ENCODE measurements around the gene SLC30A1. TPM values are rescaled to one million over a fixed set of nuclear protein-coding genes. Genes with fewer than 3 reads are reported as not detected.
A peak's percentile ranks its signal among the peaks of the same experiment; 100 is the strongest.

Gene SLC30A1
- total and polyA plus RNA-seq, 9 donors: 7.4 to 23.4 (median 18.9) TPM

DNA sequence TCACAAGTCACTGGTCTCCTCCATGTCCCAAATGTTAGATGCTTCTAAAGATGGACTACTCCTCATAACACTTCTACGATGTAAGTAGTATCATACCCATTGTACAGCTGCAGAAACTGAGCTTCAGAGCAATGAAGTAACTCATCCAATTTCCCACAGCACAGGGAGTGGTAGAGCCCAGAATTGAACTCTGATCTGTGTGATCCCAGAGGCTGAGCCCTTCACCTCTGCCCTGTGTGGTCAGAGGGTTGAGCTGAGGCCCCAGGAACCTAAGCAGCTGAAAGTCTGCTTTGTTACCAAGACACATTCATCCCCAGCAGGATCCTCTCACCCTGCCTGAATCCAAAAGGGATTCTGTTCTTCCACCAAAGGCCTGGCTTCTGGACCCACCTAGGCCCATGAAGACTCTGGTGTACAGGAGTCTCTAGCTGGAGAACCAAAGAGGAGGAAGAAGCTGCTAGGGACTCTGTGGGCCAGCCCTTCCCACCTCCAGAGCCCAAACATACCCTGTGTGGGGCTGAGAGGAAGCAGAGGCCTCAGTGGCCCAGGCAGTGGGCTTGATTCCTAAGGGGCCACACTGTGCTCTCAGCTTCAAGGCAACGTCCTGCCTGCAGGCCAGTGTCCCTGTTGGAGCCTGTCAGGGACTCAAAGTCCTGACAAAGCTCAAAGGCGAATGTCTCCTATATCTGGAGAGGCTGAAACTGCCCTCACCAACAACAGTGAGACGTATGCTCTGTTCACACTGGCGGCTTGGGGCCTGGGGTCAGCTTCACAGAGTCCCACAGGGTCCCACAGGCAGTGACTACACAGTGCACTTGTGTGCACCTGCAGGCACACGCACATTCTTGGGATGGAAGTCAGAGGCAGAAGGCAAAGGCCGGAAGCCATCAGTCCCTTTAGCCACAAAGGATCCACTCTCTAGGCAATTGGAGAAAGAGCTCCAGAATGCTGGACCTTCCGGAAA, 40.4 kb upstream of the SLC30A1 start:
- Histone ChIP-seq H3K4me1 (ENCODE audit: insufficient read depth) (peaks cover 2% of the 10 kb centered on the region), H3K36me3 (no peaks in the 10 kb centered on the region), H3K27ac (no peak overlapping the region), H3K27me3 (no peaks in the 10 kb centered on the region), H3K4me3 (no peak overlapping the region), H3K9me3 (no peaks in the 10 kb centered on the region)
- WGBS, 3 donors: 78 to 82% (median 78%) methylated on average over 8 of the region's 8 CpGs
- TF ChIP-seq EP300 (IDR thresholded peaks at IDR 0.05): no peak
- TF ChIP-seq POLR2A (IDR thresholded peaks at IDR 0.05): no peak
- TF ChIP-seq, protein P1, sequence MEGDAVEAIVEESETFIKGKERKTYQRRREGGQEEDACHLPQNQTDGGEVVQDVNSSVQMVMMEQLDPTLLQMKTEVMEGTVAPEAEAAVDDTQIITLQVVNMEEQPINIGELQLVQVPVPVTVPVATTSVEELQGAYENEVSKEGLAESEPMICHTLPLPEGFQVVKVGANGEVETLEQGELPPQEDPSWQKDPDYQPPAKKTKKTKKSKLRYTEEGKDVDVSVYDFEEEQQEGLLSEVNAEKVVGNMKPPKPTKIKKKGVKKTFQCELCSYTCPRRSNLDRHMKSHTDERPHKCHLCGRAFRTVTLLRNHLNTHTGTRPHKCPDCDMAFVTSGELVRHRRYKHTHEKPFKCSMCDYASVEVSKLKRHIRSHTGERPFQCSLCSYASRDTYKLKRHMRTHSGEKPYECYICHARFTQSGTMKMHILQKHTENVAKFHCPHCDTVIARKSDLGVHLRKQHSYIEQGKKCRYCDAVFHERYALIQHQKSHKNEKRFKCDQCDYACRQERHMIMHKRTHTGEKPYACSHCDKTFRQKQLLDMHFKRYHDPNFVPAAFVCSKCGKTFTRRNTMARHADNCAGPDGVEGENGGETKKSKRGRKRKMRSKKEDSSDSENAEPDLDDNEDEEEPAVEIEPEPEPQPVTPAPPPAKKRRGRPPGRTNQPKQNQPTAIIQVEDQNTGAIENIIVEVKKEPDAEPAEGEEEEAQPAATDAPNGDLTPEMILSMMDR (IDR thresholded peaks at IDR 0.05): no peak
- intact Hi-C loops (cut with DNase I): no loop called here
- DNase-seq: no peak

DNA sequence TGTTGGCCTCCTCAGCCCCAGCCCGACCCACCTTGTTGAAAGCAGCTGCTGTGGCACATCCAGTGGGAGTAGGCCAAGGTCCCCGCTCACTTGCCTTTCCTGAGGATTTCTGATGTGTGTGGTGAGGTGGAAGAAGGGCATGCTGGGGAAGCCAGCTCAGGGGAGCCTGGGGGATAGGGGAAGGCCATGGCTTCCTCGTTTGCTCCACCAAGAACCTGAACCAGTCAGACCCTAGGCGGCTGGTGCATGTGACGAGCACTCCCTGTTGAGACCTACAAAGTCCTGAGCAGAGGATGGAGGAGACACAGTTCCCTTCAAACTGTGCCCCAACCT, 38.0 kb upstream of the SLC30A1 start:
- Histone ChIP-seq H3K27ac (peak overlapping the region in 1 of 2 donors; percentile 41), H3K4me3 (no peak overlapping the region), H3K27me3 (no peaks in the 10 kb centered on the region), H3K36me3 (no peaks in the 10 kb centered on the region), H3K9me3 (no peaks in the 10 kb centered on the region), H3K4me1 (ENCODE audit: insufficient read depth) (peaks cover 2% of the 10 kb centered on the region)
- DNase-seq: no peak
- TF ChIP-seq, protein P1 (IDR thresholded peaks at IDR 0.05): no peak
- TF ChIP-seq POLR2A (IDR thresholded peaks at IDR 0.05): no peak
- no peak for TF ChIP-seq EP300 (IDR thresholded peaks at IDR 0.05)
- 88 to 92% (median 92%) methylated on average over 5 of the region's 5 CpGs for WGBS, 3 donors
- intact Hi-C loops (cut with DNase I): no loop called here

DNA sequence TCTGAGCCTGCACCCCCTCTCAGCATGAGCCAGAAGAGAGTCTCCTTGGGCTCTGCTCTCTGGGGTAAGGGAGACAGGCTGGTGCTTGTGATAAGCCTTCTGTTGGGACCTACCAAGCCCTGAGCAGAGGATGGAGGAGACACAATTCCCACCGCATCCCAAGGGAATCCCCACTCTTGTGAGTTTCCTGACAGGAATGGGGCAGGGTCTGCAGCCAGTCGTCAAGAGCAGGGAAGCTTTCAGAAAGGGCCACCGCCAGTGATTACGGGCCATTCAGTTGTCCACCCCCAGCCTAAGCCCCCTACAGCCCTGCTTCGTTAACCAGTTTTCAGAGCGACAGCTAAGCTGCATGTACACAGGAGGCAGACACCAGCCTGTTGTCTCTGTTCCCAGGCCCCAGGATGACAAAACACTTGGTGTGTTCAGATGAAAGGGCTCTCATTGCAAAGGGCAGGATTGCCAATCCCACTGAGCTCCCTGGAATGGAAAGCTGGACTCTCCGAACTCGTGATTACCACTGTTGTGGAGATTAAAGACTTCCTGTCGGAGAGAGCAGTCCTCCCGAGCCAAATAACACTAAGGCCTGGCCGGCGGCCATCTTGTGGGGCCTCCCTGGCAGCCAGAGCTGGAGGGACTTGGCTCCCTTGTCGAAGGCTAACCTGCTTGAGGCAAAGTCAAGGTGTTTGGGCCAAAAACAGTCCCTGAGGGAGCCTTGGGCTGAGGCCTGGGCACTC, 37.4 kb upstream of the SLC30A1 start:
- intact Hi-C loops (cut with DNase I): no loop called here
- Histone ChIP-seq H3K4me1 (ENCODE audit: insufficient read depth) (peaks cover 3% of the 10 kb centered on the region), H3K9me3 (no peaks in the 10 kb centered on the region), H3K4me3 (no peak overlapping the region), H3K27ac (peak overlapping the region in 1 of 2 donors; percentile 41), H3K36me3 (no peaks in the 10 kb centered on the region), H3K27me3 (no peaks in the 10 kb centered on the region)
- TF ChIP-seq EP300 (IDR thresholded peaks at IDR 0.05) (no peak), POLR2A (IDR thresholded peaks at IDR 0.05) (no peak)
- TF ChIP-seq, protein P1 (IDR thresholded peaks at IDR 0.05): no peak
- 46 to 52% (median 46%) methylated on average over 13 of the region's 13 CpGs for WGBS, 3 donors
- DNase-seq: peak; percentile 67 to 85 (median 77)

DNA sequence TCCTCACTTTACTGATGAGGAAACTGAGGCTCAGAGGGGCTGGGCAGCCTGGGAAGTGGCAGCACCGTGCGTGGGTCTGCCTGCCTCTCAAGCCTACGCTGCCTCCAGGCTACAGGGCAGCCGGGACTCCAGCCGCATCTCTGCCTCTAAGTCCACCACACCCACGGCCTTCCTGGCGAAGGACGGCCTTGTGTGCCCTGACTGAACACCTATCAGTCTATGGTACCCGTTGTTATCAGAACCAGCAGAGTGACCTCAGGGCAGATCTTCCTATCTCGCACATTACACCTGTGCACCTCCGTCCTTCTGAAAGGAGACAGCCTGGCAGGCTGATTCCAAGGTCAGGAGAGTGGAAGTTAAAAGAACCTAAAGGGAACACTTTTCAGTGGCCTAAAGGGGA, 35.7 kb upstream of the SLC30A1 start:
- DNase-seq: no peak
- WGBS, 3 donors: 84 to 93% (median 86%) methylated on average over 11 of the region's 11 CpGs
- Histone ChIP-seq H3K4me3 (no peak overlapping the region), H3K4me1 (ENCODE audit: insufficient read depth) (peaks cover 4% of the 10 kb centered on the region), H3K9me3 (no peaks in the 10 kb centered on the region), H3K27ac (no peak overlapping the region), H3K27me3 (no peaks in the 10 kb centered on the region), H3K36me3 (no peaks in the 10 kb centered on the region)
- TF ChIP-seq POLR2A (IDR thresholded peaks at IDR 0.05): no peak
- TF ChIP-seq, protein P1 (IDR thresholded peaks at IDR 0.05): no peak
- no peak for TF ChIP-seq EP300 (IDR thresholded peaks at IDR 0.05)
- intact Hi-C loops (cut with DNase I): no loop called here

Data from ovary (tissue), 9 donors.